Measurements from ENCODE around the gene DIS3L2.

DNA sequence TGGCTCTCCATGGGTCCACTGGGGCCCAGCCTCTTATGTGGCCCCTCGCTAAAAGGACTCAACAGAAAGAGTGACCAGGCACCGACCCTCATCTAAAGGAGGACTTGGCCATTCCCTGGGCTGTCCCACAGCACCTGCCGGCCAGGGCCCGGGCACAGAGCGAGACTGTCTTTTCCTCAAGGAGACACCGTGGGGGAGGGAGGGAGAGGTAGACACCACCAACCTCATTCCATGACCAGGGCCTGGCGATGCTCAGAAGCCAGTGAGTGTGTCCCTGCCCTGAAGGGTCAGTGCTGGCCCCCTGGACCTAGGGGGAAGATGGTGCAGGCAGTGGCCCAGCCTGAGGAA lies 377.2 kb downstream of the DIS3L2 start:
- no peak for TF ChIP-seq CTCF (conservative IDR thresholded peaks at IDR 0.05)
- TF ChIP-seq EZH2 (IDR thresholded peaks at IDR 0.05; ENCODE audit: low read depth): no peak
